Measurements from ENCODE around the gene DIPK1C.

GRCh38 chr18:74446631-74447403 lies 10.3 kb downstream of the DIPK1C start:
- TF ChIP-seq EP300 (IDR thresholded peaks at IDR 0.05) (no peak), POLR2A (IDR thresholded peaks at IDR 0.05) (no peak)

Data from tibial nerve (tissue), 3 donors.